GM19035 (cell line): ENCODE data around the gene LTA4H.
"Not testable (repeated sequence)": the region's sequence is repeated elsewhere in the genome, so short reads cannot be mapped to it uniquely, and the experiment has no call there.

Source experiments
- ATAC-seq: cut with Tn5 transposase; IDR thresholded peaks from one replicate; pipeline ENCODE4 v1.9.1; 2021; ENCODE audit not compliant: unreplicated experiment

The LTA4H gene

DNA sequence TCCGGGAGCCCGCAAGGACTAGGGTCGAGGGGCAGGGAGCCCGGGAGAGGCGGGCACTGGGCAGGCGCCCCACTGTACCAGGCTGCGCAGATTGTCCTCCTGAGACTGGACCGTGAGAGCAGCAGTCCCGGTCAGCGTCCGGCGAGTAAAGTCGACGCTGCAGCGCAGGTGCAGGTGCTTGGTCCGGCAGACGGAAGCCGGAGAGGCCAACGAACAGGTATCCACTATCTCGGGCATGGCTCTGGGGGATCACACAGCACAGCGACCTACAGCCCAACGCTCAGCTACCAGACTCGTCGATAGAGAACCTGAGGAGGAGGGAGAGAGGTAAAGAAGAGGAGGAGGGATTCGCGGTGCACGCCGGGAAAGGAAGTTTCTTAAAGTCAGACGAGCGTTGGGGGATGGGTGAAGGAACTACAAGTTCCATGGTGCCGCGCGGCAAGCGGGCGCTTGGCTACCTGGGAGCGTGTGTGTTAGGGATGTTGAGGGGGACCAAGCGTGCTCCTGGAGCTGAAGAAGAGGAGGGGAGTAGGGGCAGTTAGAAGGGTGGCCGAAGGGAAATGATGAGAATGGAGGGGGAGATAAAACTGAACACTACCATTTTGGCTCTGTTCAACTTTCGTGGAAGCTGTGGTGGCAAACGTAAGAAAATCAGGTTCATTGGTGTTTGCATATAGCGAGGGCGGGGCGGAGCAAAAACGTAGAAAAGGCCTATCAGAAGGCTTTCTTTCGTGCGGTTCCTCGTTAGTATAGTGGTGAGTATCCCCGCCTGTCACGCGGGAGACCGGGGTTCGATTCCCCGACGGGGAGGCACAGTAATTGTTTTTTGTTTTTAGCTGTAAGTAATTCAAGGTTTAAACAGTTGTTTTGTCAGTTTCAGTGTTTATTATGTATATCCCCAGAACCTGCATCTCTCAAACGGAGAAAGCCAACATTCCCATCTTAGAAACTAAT, at the start of gene LTA4H:
Gene LTA4H (minus strand): TSS at position 305 of the 954 bp plus-strand sequence. CDS start 68 bp downstream, at position 237.
- peak; percentile 90 for ATAC-seq

GRCh38 chr12:96084624-96085023, 49.2 kb upstream of the LTA4H start:
- no peak for ATAC-seq

GRCh38 chr12:96083020-96083719, 47.8 kb upstream of the LTA4H start:
- ATAC-seq, result no peak

GRCh38 chr12:96081596-96081995, 46.2 kb upstream of the LTA4H start:
- ATAC-seq, result no peak

DNA sequence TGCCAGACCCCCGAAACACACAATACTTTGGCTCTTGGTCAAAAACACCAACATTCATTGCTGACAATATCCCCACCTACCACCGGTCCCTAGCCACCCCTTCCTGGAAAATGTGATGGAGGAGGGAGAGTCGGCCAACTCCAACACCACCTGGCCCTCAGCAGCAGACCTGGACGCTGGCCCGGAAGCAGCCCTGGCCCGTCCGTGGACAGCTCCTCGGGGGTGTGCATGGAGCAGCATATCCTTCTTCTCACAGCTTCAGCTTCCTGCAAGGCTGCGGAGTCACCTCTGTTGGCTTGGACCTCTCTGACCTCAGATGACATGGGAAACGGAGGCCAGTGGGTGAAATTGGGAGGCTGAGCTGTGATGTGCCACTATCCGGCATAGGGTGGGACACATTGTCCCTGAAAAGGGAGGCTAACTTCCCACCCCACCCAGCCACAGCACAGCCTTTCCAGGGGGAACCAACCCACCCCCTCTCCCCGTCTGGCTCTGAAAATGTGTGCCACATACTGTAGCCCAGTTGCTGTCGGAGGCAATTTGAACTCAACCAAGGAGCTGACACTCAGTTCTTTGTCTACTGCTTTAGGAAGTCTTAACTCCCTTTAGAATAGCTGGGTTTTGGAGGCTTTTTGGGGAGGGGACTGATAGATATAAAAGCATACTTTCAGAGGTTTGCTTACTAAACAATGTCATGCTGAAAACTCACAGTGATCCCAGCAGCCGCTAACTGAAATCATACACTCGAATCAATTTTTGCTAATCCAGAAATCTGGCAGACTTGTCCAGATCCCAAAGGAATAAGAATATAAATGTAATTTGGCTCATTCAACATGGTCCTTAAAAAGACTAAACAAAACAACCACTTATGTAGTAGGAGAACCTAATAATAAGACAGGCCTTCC, 43.1 kb upstream of the LTA4H start:
- no peak for ATAC-seq

- ATAC-seq, result no peak
These were observed 41.7 kb upstream of the LTA4H start for GRCh38 chr12:96077081-96077480.

- no peak for ATAC-seq
These were observed 40.2 kb upstream of the LTA4H start for GRCh38 chr12:96075560-96075959.

GRCh38 chr12:96073346-96074330, 38.3 kb upstream of the LTA4H start:
- ATAC-seq, result no peak

GRCh38 chr12:96070670-96071279, 35.4 kb upstream of the LTA4H start:
- peak; percentile 64 for ATAC-seq

GRCh38 chr12:96069511-96070231, 34.3 kb upstream of the LTA4H start:
- no peak for ATAC-seq

DNA sequence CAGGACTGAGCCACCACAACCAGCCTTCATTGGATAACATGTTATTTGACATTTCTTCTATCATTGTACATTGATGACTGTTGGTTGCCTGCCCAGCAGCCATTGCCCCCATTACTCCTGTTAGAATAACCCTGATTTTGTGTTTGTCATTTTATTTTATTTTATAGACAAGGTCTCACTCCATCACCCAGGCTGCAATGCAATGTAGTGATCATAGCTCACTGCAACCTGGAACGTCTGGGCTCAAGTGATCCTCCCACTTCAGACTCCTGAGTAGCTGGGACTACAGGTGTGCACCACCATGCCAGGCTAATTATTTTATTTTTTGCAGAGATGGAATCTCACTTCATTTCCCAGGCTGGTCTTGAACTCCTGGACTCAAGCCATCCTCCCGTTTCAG, 33.2 kb upstream of the LTA4H start:
- no peak for ATAC-seq

GRCh38 chr12:96068111-96068510, 32.7 kb upstream of the LTA4H start:
- no peak for ATAC-seq

GRCh38 chr12:96065776-96066175, 30.4 kb upstream of the LTA4H start:
- not testable (repeated sequence) for ATAC-seq

DNA sequence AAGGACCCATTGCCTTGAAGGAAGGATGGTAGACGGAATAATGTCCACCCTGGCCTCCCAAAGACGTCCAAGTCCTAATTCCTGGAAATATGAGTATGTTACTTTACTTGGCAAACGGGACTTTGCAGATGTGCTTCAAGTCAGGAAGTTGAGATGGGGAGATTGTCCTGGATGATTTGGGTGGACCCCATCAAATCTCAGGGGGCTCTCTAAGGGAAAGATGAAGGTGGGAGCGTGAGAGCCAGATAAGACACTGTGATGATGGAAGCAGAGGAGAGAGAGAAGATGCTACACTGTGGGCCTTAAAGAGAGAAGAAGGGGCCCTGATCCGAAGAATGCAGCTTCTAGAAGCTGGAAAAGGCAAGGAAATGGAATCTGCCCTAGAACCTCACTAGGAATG, 29.6 kb upstream of the LTA4H start:
- no peak for ATAC-seq

GRCh38 chr12:96064271-96064670, 28.9 kb upstream of the LTA4H start:
- no peak for ATAC-seq

DNA sequence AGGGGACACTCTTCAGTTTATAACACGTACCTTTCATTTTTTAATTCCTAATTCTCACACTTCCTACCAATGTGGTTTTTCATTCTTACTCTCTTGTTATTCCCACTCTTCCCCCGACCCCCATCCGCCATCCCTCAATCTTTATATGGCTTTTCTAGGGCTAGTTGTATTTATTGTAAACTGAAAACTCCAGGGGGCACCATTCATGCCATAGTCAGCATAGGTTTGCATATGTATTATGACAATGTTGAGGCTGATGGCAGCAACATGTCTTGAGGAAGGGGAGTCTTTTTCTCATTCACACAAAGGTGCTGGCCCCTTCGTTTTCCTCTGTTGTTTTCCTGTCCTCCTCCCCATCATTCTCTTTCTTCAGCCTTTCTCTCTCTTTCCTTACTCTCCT, 27.7 kb upstream of the LTA4H start:
- no peak for ATAC-seq

- ATAC-seq, result peak; percentile 80
These were observed 26.6 kb upstream of the LTA4H start for GRCh38 chr12:96061864-96062453.

DNA sequence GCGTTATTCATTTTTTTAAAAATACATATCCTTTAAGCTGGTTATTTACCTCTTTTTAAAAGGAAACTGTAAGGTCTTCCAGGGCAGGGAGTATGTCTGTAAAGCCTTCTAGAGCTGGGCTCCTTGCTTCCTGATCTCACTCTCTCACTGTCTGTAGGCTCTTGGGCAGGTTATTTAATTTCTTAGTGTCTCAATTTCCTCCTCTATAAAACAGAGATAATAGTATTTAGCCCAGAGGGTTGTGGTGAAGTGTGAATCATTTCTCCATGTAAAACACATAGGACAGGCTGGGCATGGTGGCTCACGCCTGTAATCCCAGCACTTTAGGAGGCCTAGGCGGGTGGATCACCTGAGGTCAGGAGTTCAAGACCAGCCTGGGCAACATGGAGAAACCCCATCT, 25.9 kb upstream of the LTA4H start:
- ATAC-seq, result no peak
